VCaP (cell line): ENCODE results near the gene PPP3R2.

ENCODE experiments used
- H3K27ac ChIP-seq: fragments of 450-650 bp; 2 replicates; pipeline ENCODE4 v1.5.1; 2017
- CTCF ChIP-seq: fragments of 450-650 bp; conservative IDR thresholded peaks from 2 replicates; pipeline ENCODE4 v1.5.1; 2017; ENCODE audit warnings: mild to moderate bottlenecking, moderate library complexity

The PPP3R2 gene

GRCh38 chr9:101572316-101572715 lies 22.5 kb downstream of the PPP3R2 start:
- TF ChIP-seq CTCF: no peak
- no peak overlapping the region for H3K27ac ChIP-seq

GRCh38 chr9:101571114-101571513 lies 23.7 kb downstream of the PPP3R2 start:
- no peak overlapping the region for H3K27ac ChIP-seq
- TF ChIP-seq CTCF: no peak

GRCh38 chr9:101569741-101570501 lies 24.8 kb downstream of the PPP3R2 start:
- H3K27ac ChIP-seq: no peak overlapping the region
- TF ChIP-seq CTCF: no peak

GRCh38 chr9:101567725-101568350 lies 26.9 kb downstream of the PPP3R2 start:
- TF ChIP-seq CTCF: no peak

GRCh38 chr9:101566904-101567724 lies 27.7 kb downstream of the PPP3R2 start:
- H3K27ac ChIP-seq: no peak overlapping the region
- peak; percentile 81 for TF ChIP-seq CTCF

More at GRCh38 chr9:101567725-101568350, 26.9 kb downstream of the PPP3R2 start:
- no peak overlapping the region for H3K27ac ChIP-seq

GRCh38 chr9:101564252-101564651 lies 30.5 kb downstream of the PPP3R2 start:
- TF ChIP-seq CTCF: no peak
- no peak overlapping the region for H3K27ac ChIP-seq

- TF ChIP-seq CTCF: no peak
- H3K27ac ChIP-seq: no peak overlapping the region
These were observed 31.8 kb downstream of the PPP3R2 start for GRCh38 chr9:101562966-101563365.
